ENCODE measurements around the gene MYO5A. TPM values are rescaled to one million over a fixed set of nuclear protein-coding genes. Genes with fewer than 3 reads are reported as not detected.

The MYO5A gene
- total RNA-seq, 2 experiments from 2014 or later, result 19.2 to 22.6 TPM

DNA sequence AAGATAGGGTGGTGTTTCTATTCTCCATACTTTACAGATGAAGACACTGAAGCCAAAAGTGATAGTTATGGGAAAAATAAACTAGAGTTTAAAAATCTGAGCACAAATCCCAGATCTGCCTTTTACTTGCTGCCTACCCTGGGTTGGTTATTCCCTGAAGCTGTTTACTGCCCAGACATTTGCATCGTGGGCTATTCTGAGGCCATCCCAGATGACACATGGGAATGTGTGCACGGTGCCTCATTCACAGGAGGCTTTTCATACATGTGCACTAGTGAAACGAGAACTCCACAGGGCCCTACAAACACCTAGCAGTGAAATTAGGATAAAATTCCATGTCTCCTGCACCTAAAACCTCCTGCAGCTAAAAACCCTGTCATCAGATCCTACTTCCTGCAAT, 250.5 kb downstream of the MYO5A start:
- H3K4me3 Mint-ChIP-seq, result no peak overlapping the region
- H3K27me3 Mint-ChIP-seq, result peaks cover 5% of the 10 kb centered on the region
- intact Hi-C loops (cut with micrococcal nuclease), result no loop called here
- no peak overlapping the region for H3K27ac Mint-ChIP-seq
- no peaks in the 10 kb centered on the region for H3K9me3 Mint-ChIP-seq
- ChIA-PET POLR2A (interaction anchor here (1.2 kb wide), 1 partner anchor 9 kb away, joined by 3 read pairs; no protein-coding TSS in a partner anchor), CTCF (interaction anchor here (4.1 kb wide), 1 partner anchor 21 kb away, joined by 20 read pairs; no protein-coding TSS in a partner anchor)
- no peaks in the 10 kb centered on the region for H3K36me3 Mint-ChIP-seq (ENCODE audit: low read depth)
- TF ChIP-seq, protein P1, sequence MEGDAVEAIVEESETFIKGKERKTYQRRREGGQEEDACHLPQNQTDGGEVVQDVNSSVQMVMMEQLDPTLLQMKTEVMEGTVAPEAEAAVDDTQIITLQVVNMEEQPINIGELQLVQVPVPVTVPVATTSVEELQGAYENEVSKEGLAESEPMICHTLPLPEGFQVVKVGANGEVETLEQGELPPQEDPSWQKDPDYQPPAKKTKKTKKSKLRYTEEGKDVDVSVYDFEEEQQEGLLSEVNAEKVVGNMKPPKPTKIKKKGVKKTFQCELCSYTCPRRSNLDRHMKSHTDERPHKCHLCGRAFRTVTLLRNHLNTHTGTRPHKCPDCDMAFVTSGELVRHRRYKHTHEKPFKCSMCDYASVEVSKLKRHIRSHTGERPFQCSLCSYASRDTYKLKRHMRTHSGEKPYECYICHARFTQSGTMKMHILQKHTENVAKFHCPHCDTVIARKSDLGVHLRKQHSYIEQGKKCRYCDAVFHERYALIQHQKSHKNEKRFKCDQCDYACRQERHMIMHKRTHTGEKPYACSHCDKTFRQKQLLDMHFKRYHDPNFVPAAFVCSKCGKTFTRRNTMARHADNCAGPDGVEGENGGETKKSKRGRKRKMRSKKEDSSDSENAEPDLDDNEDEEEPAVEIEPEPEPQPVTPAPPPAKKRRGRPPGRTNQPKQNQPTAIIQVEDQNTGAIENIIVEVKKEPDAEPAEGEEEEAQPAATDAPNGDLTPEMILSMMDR (IDR thresholded peaks at IDR 0.05), result no peak
- H3K4me1 Mint-ChIP-seq (ENCODE audit: low read depth), result no peaks in the 10 kb centered on the region
- no peak for ATAC-seq
- no peak for DNase-seq

- intact Hi-C loops (cut with micrococcal nuclease), result no loop called here
- H3K4me3 Mint-ChIP-seq, result no peak overlapping the region
- ATAC-seq (no peak), DNase-seq (no peak)
- CTCF ChIA-PET, result interaction anchor here (4.1 kb wide), 1 partner anchor 21 kb away, joined by 20 read pairs; no protein-coding TSS in a partner anchor
- H3K27ac Mint-ChIP-seq, result no peak overlapping the region
- no peaks in the 10 kb centered on the region for H3K9me3 Mint-ChIP-seq
- peaks cover 5% of the 10 kb centered on the region for H3K27me3 Mint-ChIP-seq
- no peaks in the 10 kb centered on the region for H3K36me3 Mint-ChIP-seq (ENCODE audit: low read depth)
- POLR2A ChIA-PET, result interaction anchor here (0.6 to 1.2 kb wide), 2 partner anchors 9 to 52 kb away, joined by 3 to 4 read pairs; no protein-coding TSS in a partner anchor
- TF ChIP-seq, protein P1 (IDR thresholded peaks at IDR 0.05), result no peak
- H3K4me1 Mint-ChIP-seq (ENCODE audit: low read depth), result no peaks in the 10 kb centered on the region
These were observed 251.1 kb downstream of the MYO5A start for GRCh38 chr15:52277575-52277974.

- intact Hi-C loops (cut with micrococcal nuclease), result no loop called here
- no peaks in the 10 kb centered on the region for H3K9me3 Mint-ChIP-seq
- no peak for DNase-seq
- H3K27ac Mint-ChIP-seq, result no peak overlapping the region
- ATAC-seq, result no peak
- H3K4me3 Mint-ChIP-seq, result no peak overlapping the region
- no peaks in the 10 kb centered on the region for H3K36me3 Mint-ChIP-seq (ENCODE audit: low read depth)
- H3K4me1 Mint-ChIP-seq (ENCODE audit: low read depth), result no peaks in the 10 kb centered on the region
- ChIA-PET POLR2A (interaction anchor here (0.6 kb wide), 1 partner anchor 450 kb away, joined by 3 read pairs; no protein-coding TSS in a partner anchor), CTCF (interaction anchor here (4.1 kb wide), 1 partner anchor 20 kb away, joined by 20 read pairs; no protein-coding TSS in a partner anchor)
- peaks cover 5% of the 10 kb centered on the region for H3K27me3 Mint-ChIP-seq
- TF ChIP-seq, protein P1 (IDR thresholded peaks at IDR 0.05), result no peak
These were observed 252.4 kb downstream of the MYO5A start for GRCh38 chr15:52276256-52276770.

DNA sequence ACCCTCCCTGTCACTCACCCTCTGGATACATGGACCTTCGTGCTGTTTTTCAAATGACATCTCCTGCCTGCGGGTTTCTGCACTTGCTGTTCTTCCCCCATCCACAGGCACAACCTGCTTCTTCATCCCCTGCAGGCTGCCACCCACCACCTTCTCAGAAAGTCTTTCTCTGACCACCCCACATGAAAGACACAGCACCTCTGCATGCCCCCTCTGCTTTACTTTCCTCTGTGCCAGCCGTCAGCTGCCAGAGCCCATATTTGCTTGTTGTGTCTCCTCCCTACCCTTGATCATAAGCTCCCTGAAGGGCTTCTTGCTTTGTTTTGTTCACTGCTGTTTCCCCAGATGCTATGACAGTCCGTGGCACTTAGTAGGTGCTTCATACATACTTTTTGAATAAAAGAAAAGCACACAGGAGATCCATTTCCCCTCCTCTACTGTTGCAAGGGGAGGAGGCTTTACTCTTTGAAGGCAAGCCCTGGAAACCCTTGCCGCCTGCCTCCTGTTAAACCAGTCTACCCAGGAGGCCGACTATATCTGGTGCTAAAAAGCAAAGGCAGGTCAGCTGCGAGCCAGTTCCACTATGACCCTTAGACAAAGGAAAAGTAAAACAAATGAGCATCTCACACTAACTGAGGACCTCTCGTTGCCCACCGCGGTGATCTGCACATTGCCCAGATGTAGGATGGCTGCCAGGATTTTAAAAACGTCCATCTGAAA, 265.0 kb downstream of the MYO5A start:
- H3K36me3 Mint-ChIP-seq (ENCODE audit: low read depth), result peaks cover 3% of the 10 kb centered on the region

More for the DNA sequence above, 265.0 kb downstream of the MYO5A start:
- Mint-ChIP-seq H3K27ac (peak overlapping the region; percentile 93), H3K27me3 (no peaks in the 10 kb centered on the region), H3K4me3 (peak overlapping the region; percentile 6), H3K4me1 (ENCODE audit: low read depth) (peaks cover 37% of the 10 kb centered on the region), H3K9me3 (no peaks in the 10 kb centered on the region)
- peak; percentile 31 for DNase-seq
- intact Hi-C loops (cut with micrococcal nuclease), result loop anchor here (10.0 kb wide), 1 partner anchor 271 kb away; no protein-coding TSS in a partner anchor
- no peak for ATAC-seq
- POLR2A ChIA-PET, result no interaction called here
- TF ChIP-seq, protein P1 (IDR thresholded peaks at IDR 0.05), result no peak
- CTCF ChIA-PET, result no interaction called here

All from activated CD8-positive, alpha-beta T cell treated with anti-CD3 and anti-CD28 coated beads for 36 hours (primary cell).